ENCODE measurements around the gene SYT3.

SYT3 gene, protein sequence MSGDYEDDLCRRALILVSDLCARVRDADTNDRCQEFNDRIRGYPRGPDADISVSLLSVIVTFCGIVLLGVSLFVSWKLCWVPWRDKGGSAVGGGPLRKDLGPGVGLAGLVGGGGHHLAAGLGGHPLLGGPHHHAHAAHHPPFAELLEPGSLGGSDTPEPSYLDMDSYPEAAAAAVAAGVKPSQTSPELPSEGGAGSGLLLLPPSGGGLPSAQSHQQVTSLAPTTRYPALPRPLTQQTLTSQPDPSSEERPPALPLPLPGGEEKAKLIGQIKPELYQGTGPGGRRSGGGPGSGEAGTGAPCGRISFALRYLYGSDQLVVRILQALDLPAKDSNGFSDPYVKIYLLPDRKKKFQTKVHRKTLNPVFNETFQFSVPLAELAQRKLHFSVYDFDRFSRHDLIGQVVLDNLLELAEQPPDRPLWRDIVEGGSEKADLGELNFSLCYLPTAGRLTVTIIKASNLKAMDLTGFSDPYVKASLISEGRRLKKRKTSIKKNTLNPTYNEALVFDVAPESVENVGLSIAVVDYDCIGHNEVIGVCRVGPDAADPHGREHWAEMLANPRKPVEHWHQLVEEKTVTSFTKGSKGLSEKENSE

DNA sequence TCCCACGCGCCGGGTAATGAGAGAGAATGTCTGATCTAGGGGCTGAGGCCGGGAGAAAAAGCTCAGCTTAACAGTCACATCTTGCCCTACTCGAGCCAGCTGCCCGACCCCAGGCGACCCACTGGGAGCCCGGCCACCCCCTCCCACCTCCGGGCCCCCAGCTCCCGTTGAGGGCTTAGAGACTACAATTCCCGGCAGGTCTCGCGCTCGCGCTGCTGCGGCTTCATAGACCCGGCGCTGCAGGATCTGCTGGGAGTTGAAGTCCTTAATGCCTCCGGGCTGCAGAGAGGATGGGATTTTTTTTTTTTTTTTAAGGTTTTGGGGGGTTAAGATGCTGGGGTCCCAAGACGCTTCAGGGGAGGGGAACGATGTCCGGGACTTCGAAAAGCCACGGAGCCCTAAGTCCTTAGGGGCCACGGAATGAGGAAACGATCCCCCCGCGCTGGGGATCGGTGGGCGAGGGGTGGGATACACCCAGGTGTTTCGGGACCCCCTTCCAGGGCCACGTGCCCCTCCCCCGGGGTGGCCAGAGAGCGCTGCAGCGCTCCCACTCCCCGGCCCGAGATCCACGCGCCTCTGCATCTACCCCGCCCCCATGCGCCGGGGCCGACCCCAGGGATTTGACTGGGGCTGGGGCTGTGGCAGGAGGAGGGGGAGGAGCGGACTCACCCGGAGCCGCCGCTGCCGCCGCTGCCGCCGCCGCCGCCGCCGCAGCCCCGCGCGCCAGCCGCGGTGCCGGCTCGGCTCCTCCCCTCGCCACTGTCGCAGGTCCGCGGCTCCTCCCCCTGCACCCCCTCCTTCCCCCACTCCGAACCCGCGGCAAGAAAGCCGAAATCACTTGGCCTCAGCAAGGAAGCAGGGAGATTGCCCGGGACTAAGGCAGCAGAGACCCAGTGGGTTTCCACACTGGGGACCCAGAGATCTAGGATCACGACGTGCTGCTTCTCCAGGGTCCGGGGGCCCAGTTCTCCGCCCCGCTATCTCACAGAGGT is at the start of gene SYT3:
SYT3 (minus strand) TSS at position 761 of the 992 bp plus-strand sequence. CDS start 2,470 bp downstream, outside the sequence.
- DNase-seq, result peak; percentile 31

- no peak for DNase-seq
These were observed 49.1 kb upstream of the SYT3 start for GRCh38 chr19:50688766-50689165.

- DNase-seq, result no peak
These were observed 46.8 kb upstream of the SYT3 start for GRCh38 chr19:50686310-50687032.

- peak; percentile 80 for DNase-seq
These were observed 39.8 kb upstream of the SYT3 start for GRCh38 chr19:50679177-50680125.

DNA sequence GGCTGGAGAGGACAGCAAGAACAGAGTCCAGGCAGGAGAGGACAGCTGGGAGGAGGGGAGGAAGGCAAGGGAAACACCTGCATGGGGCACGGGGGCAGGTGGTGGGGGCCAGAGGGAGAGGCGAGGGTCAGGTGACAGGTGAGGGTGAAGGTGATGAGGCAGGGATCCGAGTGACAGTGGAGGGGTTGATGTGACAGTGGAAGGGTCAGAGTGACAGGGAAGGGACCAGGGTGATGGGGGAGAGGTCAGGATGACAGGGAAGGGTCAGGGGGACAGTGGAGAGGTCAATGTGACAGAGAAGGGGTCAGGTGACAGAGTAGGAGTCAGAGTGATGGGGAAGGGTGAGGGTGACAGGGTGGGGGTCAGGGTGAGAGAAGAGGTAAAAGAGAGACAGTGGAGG is 38.6 kb upstream of the SYT3 start:
- DNase-seq, result no peak

GRCh38 chr19:50677636-50678035 is 38.0 kb upstream of the SYT3 start:
- no peak for DNase-seq

GRCh38 chr19:50676625-50677197 is 37.0 kb upstream of the SYT3 start:
- no peak for DNase-seq

- no peak for DNase-seq
These were observed 33.4 kb upstream of the SYT3 start for GRCh38 chr19:50673118-50673517.

DNA sequence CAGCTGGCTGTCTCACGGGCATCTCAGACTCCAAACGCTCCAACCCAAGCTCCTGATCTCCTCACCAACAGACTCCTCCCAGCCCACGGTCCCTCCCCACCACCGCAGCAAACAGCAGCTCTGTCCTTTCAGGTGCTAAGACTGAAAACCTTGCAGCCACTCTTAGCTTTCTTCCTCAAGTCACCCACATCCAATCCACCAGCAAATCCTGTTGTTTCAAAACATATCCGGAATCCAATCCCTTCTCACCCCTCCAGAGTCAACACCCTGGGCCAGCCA is 30.4 kb upstream of the SYT3 start:
- DNase-seq, result no peak

DNA sequence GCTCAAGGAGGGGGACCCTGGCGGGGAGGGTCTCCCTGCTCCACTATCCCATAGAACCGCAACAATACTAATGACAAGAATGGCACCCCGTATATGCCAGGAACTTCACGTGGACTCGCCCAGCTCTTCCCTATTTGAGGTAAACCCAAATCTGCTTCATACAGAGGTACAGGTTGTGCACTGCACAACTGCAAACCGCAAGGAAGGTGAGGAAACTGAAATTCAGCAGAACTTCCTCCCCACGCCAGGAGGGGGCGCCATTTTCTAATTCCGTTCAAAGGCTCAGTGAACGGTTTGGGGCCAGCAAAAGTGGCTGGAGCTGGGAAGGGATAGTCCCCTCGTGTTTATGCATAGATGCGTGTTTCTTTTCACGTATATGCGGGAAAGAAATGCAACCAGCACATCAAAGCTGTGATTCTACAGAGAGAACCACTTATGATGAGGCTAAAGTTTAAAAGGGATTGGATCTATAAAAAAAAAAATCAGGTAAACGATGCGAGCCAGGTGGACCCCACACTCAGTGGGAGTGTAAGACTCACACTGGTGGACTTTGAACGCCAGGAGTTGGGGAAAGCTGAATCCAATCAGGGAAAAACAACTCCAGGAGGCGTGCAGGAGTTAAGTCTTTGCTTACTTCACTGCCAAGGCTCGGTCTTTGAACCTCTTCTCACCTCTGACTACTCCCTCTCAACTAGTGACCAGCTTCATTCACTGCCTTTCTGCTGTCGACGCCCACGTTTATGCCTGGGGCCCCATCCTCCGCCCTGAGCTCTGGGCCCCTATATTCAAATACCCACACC is 29.8 kb upstream of the SYT3 start:
- peak; percentile 32 for DNase-seq

DNA sequence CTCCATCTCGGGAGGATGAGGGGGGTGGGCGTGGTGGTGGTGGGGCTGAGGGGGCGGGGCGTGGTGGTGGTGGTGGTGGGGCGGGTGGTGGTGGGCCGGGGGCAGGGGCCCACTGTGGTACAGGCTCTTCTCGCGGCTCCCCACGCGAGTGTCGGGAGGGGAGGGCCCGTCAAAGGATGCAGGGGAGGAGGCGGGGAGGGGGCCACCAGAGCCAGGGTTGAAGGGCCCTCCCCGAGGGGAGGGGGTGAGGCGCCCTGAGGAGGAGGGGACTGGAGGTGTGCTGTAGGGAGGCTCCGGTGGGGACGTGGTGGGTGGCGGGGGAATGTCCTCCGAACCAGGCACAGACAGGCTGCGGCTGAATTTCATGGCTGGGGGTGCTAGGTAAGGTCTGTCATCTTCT is 29.2 kb upstream of the SYT3 start:
- DNase-seq, result no peak

- DNase-seq, result no peak
These were observed 28.7 kb upstream of the SYT3 start for GRCh38 chr19:50668416-50668815.

DNA sequence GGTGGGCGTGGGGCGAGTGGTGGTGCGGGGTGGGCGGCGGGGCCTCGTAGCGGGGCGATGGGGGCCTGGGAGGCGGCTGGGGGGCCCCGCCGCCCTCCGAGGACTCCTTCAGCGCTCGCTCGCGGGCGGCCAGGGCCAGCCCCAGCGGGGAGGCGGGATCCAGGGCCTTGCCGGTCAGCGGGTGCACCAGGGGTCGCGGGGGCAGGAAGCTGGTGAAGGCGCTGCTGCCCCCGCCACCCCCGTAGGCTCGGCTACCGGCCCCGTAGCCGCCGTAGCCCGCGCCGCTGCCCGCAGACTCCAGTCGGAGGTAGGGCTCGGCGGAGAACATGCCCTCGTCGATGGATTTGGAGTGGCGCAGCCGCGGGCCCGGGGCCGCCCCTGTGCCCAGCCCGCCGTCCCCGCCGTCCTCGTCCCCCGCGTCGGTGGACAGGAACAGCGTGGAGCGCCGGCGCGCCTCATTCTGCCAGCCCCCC is 28.1 kb upstream of the SYT3 start:
- DNase-seq, result no peak

GRCh38 chr19:50667177-50667758 is 27.6 kb upstream of the SYT3 start:
- no peak for DNase-seq

DNA sequence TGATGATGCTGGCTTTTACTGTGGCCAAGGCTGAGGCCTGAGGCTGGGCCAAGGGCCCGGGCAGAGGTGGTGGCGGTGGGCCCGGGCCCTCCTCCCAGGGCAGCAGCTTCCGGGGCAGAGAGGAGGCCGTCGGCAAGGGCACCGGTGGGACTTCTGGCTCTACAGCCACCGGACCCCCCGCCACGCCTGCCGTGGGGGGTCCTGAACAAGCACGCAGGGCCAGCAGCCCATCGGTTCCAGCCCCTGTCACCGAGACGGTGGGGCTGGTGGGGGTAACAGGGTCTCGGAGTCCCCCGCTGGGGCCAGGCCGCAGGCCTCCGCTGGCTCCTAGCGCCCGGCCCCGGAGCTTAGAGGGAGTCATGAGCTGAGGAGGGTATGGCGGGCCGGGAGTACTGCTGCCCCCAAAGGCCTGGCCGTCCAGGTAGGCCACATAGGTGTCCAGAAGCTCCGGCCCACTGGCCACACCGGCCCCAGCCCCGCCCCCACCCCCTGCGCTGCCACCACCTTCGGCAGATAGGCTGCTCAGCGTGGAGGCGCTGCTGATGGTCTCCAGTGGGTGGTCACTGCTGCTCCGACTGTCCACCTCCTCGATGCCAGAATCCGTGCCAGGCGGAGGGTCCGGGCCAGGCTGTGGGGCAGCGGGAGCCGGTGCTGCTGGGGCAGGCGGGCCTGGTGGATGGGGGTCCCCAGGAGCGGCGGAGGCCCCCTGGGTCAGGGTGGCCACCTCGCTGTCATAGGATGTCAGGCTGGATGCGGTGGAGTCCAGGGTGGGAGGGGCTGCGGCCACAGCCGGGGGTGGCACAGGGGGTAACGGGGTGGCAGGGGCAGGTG is 26.9 kb upstream of the SYT3 start:
- no peak for DNase-seq

DNA sequence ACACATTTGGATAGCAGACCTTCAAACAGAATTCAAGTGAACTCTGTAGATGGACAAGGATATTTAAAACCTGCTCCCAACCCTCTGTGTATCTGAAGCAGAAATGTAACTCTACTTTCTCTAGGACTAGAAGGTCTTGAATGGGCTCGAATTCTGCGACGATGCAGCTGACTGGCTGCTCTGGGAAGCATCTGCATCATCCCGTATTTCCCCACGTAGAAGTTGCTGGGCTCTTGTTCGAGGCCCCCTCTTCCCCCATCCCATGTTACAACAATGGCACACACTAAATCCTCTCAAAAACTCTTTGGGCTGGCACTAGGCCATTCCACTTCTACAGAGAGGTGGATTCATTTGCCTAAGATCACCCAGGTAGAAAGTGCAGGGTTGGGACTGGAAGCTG is 24.5 kb upstream of the SYT3 start:
- no peak for DNase-seq

DNA sequence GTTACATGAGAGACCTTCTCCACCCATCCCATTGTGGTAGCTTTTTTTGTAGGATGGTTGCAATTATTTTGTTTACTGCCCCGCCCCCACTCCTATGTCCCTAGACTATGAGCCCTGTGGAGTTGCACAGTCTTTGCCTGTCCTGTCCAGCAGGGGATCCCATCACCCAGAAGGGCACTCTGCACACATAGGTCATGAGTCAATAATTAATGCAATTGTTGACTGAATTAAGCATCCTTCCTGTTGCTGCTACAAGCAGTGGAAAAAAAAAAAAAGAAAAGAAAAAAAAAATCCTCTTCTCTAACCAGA is 23.8 kb upstream of the SYT3 start:
- DNase-seq, result no peak

DNA sequence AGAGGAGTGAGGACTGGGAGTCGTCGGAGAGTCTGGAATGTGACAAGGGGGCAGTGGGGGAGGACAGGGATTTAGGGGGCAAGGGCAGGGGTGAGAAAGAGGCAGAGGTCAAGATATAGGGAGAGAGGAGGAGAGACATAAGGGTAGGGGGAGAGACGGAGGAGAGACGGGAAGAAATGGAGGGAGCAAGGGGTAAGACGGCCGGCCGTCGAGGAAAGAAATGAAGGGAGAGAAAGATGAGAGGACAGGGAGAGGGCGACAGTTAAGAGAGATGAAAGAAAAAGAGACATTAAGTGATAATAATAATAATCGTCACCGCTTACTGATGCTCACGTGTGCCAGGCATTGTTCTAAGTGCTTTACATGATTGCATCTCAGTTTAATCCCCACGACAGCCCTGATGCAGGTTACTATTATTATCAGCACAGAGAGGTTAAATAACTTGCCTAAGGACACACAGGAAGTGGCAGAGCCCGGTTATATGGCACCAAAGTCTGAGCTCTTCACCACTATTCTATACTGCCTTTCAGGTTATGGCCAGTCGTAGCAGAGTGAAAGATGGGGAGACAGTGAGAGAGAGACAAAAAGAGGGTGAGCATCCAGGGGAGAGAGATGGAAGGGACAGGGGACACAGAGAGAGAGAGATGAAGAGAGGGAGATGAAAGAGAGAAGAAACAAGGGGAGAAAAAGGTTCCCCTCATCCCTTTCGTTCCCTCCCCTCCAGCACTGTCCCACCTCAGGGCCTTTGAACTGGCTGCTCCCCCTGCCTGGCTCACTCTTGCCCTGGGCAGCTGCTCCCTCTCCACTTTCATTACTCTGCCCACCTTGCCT is 23.2 kb upstream of the SYT3 start:
- DNase-seq, result no peak

All from CD4-positive, alpha-beta T cell treated with Interleukin-21 for 1 hour (primary cell).